Fibroblast of lung (primary cell): ENCODE data around the gene ACVR1B. TPM values are rescaled to one million over a fixed set of nuclear protein-coding genes. Genes with fewer than 3 reads are reported as not detected.

Source experiments
- DNase-seq, 2 donors: peaks; one replicate each; pipeline versions ENCODE4 v3.0.0 to v3.0.0-alpha.2; 2010; ENCODE audit warnings: low read depth in 2 of 2
- H2AFZ ChIP-seq: 2 replicates; pipeline ENCODE4 v1.5.1; 2012; ENCODE audit warnings: low read length, control low read depth, inconsistent platforms
- H3K27ac ChIP-seq: 2 replicates; pipeline ENCODE4 v1.5.1; 2011; ENCODE audit warnings: low read length, control low read depth; ENCODE audit not compliant: insufficient read depth
- H3K27me3 ChIP-seq: 2 replicates; pipeline ENCODE4 v1.5.1; 2011; ENCODE audit warnings: mild to moderate bottlenecking, low read length; ENCODE audit not compliant: control insufficient read depth, insufficient read depth
- H3K36me3 ChIP-seq: 2 replicates; pipeline ENCODE4 v1.5.1; 2011; ENCODE audit warnings: low read length; ENCODE audit not compliant: control insufficient read depth, insufficient read depth
- H3K4me1 ChIP-seq: 2 replicates; pipeline ENCODE4 v1.5.1; 2011; ENCODE audit warnings: low read length; ENCODE audit not compliant: control insufficient read depth, insufficient read depth; ENCODE audit errors: extremely low read depth
- H3K4me2 ChIP-seq: 2 replicates; pipeline ENCODE4 v1.5.1; 2011; ENCODE audit warnings: low read length, control low read depth; ENCODE audit not compliant: insufficient read depth; ENCODE audit errors: extremely low read depth
- H3K4me3 ChIP-seq, 4 experiments: fragments of 200-600 bp in 1 of 4; sonication (generic) in 1 of 4; replicated peaks in 1 of 4; 2 replicates each; pipeline ENCODE4 v1.5.1; 2011 to 2016; ENCODE audit warnings: low read length in 4 of 4, low read depth in 3 of 4, mild to moderate bottlenecking in 3 of 4, control low read depth in 2 of 4, inconsistent platforms in 1 of 4, mixed read lengths in 1 of 4; ENCODE audit not compliant: insufficient read depth in 1 of 4; ENCODE audit errors: control extremely low read depth in 1 of 4
- H3K79me2 ChIP-seq: 2 replicates; pipeline ENCODE4 v1.5.1; 2012; ENCODE audit warnings: mild to moderate bottlenecking, low read length, inconsistent platforms; ENCODE audit not compliant: control insufficient read depth, insufficient read depth
- H3K9ac ChIP-seq: 2 replicates; pipeline ENCODE4 v1.5.1; 2011; ENCODE audit warnings: mild to moderate bottlenecking, low read length, control low read depth; ENCODE audit not compliant: insufficient read depth
- H3K9me3 ChIP-seq: 2 replicates; pipeline ENCODE4 v1.5.1; 2012; ENCODE audit warnings: low read depth, low read length; ENCODE audit not compliant: control insufficient read depth, insufficient read depth
- H4K20me1 ChIP-seq: 2 replicates; pipeline ENCODE4 v1.5.1; 2011; ENCODE audit warnings: low read length; ENCODE audit not compliant: control insufficient read depth, insufficient read depth; ENCODE audit errors: extremely low read depth
- CTCF ChIP-seq, 2 donors: IDR thresholded peaks in 1 of 2; conservative IDR thresholded peaks in 1 of 2; 1 replicate in 1 of 2; 2 replicates in 1 of 2; pipeline ENCODE4 v1.5.1; 2011 to 2012; ENCODE audit warnings: low read length in 2 of 2, control low read depth in 1 of 2, inconsistent platforms in 1 of 2, low read depth in 1 of 2, mild to moderate bottlenecking in 1 of 2
- EZH2 ChIP-seq: IDR thresholded peaks from 2 replicates; pipeline ENCODE4 v1.5.1; 2012; ENCODE audit warnings: low read length, control low read depth, mild to moderate bottlenecking; ENCODE audit errors: missing control alignments
- polyA plus RNA-seq, 2 donors: library from polyadenylated mRNA; depleted of rRNA in 1 of 2; stranded (reverse) in 1 of 2; unstranded in 1 of 2; fragments of >200 nt; gene quantifications; 2 replicates each; pipeline ENCODE4 v1.2.1, GENCODE V29; 2011 to 2012; ENCODE audit warnings: missing spikeins in 1 of 2
- total RNA-seq: library from RNA; depleted of rRNA; stranded (reverse); fragments of >200 nt; gene quantifications from 2 replicates; pipeline ENCODE4 v1.2.1, GENCODE V29; 2014

The ACVR1B gene
- total and polyA plus RNA-seq, 2 donors (not counting 1 experiment from before 2014, with no cell fraction given): 12.4 to 13.6 TPM

- no peak for DNase-seq
- Histone ChIP-seq H3K9ac (peak overlapping the region; percentile 48), H3K9me3 (no peaks in the 10 kb centered on the region), H3K79me2 (no peaks in the 10 kb centered on the region), H3K36me3 (no peaks in the 10 kb centered on the region), H3K27ac (peak overlapping the region; percentile 55), H4K20me1 (no peaks in the 10 kb centered on the region), H3K27me3 (no peaks in the 10 kb centered on the region), H3K4me1 (peaks cover 7% of the 10 kb centered on the region), H3K4me2 (no peak overlapping the region), H2AFZ (no peak overlapping the region), H3K4me3 (no peak overlapping the region)
- TF ChIP-seq CTCF (conservative IDR thresholded peaks at IDR 0.05 in 1 of 2, IDR thresholded peaks at IDR 0.05 in 1 of 2; ENCODE audit: low read depth in 1 of 2, low read length in 2 of 2) (no peak), EZH2 (no peak)
Measured at GRCh38 chr12:52026263-52026662, 74.8 kb downstream of the ACVR1B start.

GRCh38 chr12:52027085-52027843 is 75.8 kb downstream of the ACVR1B start:
- H3K4me2 ChIP-seq: no peak overlapping the region
- no peak overlapping the region for H2AFZ ChIP-seq
- no peak overlapping the region for H3K9ac ChIP-seq
- TF ChIP-seq CTCF (conservative IDR thresholded peaks at IDR 0.05 in 1 of 2, IDR thresholded peaks at IDR 0.05 in 1 of 2; ENCODE audit: low read depth in 1 of 2, low read length in 2 of 2) (no peak), EZH2 (no peak)
- H3K27me3 ChIP-seq: no peaks in the 10 kb centered on the region
- DNase-seq: no peak
- no peaks in the 10 kb centered on the region for H3K36me3 ChIP-seq
- H3K4me3 ChIP-seq: no peak overlapping the region
- no peaks in the 10 kb centered on the region for H3K79me2 ChIP-seq
- peaks cover 10% of the 10 kb centered on the region for H3K4me1 ChIP-seq
- H3K9me3 ChIP-seq: no peaks in the 10 kb centered on the region
- no peak overlapping the region for H3K27ac ChIP-seq
- H4K20me1 ChIP-seq: no peaks in the 10 kb centered on the region

GRCh38 chr12:52029685-52030084 is 78.2 kb downstream of the ACVR1B start:
- Histone ChIP-seq H3K4me1 (peaks cover 15% of the 10 kb centered on the region), H3K27me3 (no peaks in the 10 kb centered on the region), H3K79me2 (no peaks in the 10 kb centered on the region), H3K4me2 (no peak overlapping the region), H3K27ac (no peak overlapping the region), H3K4me3 (no peak overlapping the region), H3K9ac (no peak overlapping the region), H4K20me1 (no peaks in the 10 kb centered on the region), H3K36me3 (no peaks in the 10 kb centered on the region), H3K9me3 (no peaks in the 10 kb centered on the region), H2AFZ (no peak overlapping the region)
- DNase-seq: no peak
- no peak for TF ChIP-seq CTCF (conservative IDR thresholded peaks at IDR 0.05 in 1 of 2, IDR thresholded peaks at IDR 0.05 in 1 of 2; ENCODE audit: low read depth in 1 of 2, low read length in 2 of 2)
- no peak for TF ChIP-seq EZH2
